ENCODE data around the gene EMC8.
A peak's percentile ranks its signal among the peaks of the same experiment; 100 is the strongest.

EMC8 gene

DNA sequence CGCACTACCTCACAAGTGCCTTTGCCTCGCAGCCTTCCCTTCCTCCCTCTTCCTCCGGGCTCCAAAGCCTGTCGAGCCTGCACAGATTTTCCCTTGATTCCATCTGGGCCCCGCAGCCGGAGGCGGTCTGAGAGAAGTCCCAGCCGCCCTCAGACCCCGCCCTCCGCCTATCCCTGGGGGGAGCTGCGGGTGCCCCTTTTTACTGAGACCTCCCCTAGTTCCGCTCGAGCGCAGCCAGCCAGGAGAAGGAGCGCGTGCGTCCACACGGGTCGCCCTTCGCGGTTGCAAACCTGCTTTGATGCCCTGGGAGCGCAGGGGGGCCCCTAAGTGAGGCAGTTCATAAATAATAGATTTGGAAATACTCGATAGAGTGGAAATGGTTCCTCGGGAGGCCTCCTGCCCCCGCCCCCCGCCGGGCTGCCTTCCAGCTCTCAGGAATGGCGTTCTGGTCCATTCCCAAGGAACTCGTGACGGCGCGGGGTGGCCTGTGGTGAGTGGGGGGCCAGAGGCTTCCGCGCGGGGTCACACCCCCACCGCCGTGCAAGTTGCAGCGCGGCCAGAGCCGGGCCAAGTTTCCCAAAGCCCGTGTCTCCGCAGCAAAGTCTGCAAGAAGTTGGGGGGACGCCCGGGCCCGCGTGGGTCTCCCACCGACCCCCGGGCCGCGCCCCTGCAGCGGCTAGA, 49.1 kb downstream of the EMC8 start (continued):
- TF ChIP-seq, protein P1, sequence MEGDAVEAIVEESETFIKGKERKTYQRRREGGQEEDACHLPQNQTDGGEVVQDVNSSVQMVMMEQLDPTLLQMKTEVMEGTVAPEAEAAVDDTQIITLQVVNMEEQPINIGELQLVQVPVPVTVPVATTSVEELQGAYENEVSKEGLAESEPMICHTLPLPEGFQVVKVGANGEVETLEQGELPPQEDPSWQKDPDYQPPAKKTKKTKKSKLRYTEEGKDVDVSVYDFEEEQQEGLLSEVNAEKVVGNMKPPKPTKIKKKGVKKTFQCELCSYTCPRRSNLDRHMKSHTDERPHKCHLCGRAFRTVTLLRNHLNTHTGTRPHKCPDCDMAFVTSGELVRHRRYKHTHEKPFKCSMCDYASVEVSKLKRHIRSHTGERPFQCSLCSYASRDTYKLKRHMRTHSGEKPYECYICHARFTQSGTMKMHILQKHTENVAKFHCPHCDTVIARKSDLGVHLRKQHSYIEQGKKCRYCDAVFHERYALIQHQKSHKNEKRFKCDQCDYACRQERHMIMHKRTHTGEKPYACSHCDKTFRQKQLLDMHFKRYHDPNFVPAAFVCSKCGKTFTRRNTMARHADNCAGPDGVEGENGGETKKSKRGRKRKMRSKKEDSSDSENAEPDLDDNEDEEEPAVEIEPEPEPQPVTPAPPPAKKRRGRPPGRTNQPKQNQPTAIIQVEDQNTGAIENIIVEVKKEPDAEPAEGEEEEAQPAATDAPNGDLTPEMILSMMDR (tag by site-specific recombination; IDR thresholded peaks at IDR 0.05) = 0 out of 2 replicates have a peak, but pooled peaks have one; percentile 37
- peak; percentile 41; the same call in 1 of the 2 replicates for TF ChIP-seq GFI1B (tag by site-specific recombination; IDR thresholded peaks at IDR 0.05)
- TF ChIP-seq GLIS1 (tag by site-specific recombination; IDR thresholded peaks at IDR 0.05) = peak; percentile 97
- TF ChIP-seq GLI2 (tag by site-specific recombination; IDR thresholded peaks at IDR 0.05; ENCODE audit: borderline replicate concordance, low read depth) = no peak
- peak; percentile 25; the same call in 1 of the 2 replicates for TF ChIP-seq ZNF76 (tag by site-specific recombination; IDR thresholded peaks at IDR 0.05; ENCODE audit: borderline replicate concordance, low read depth)
- TF ChIP-seq ZNF677 (tag by site-specific recombination; IDR thresholded peaks at IDR 0.05) = no peak
- 0 out of 2 replicates have a peak, but pooled peaks have one; percentile 44 for TF ChIP-seq EGR2 (tag by site-specific recombination; IDR thresholded peaks at IDR 0.05; ENCODE audit: low read depth)
- TF ChIP-seq ZBTB20 (tag by site-specific recombination; IDR thresholded peaks at IDR 0.05) = peak; percentile 59; the same call in 1 of the 2 replicates
- no peak for TF ChIP-seq ZNF416 (tag by site-specific recombination; IDR thresholded peaks at IDR 0.05)
- no peak for TF ChIP-seq ZNF785 (tag by site-specific recombination; IDR thresholded peaks at IDR 0.05)
- no peak for TF ChIP-seq ZNF146 (tag by site-specific recombination; IDR thresholded peaks at IDR 0.05)
- TF ChIP-seq ZBTB8A (tag by site-specific recombination; IDR thresholded peaks at IDR 0.05) = peak; percentile 63
- TF ChIP-seq KLF9 (tag by site-specific recombination; IDR thresholded peaks at IDR 0.05; ENCODE audit: low read depth) = peak; percentile 51; the same call in 1 of the 2 replicates
- TF ChIP-seq HOXD13 (CRISPR knock-in tag; IDR thresholded peaks at IDR 0.05; ENCODE audit: borderline replicate concordance) = no peak
- TF ChIP-seq, protein P2, sequence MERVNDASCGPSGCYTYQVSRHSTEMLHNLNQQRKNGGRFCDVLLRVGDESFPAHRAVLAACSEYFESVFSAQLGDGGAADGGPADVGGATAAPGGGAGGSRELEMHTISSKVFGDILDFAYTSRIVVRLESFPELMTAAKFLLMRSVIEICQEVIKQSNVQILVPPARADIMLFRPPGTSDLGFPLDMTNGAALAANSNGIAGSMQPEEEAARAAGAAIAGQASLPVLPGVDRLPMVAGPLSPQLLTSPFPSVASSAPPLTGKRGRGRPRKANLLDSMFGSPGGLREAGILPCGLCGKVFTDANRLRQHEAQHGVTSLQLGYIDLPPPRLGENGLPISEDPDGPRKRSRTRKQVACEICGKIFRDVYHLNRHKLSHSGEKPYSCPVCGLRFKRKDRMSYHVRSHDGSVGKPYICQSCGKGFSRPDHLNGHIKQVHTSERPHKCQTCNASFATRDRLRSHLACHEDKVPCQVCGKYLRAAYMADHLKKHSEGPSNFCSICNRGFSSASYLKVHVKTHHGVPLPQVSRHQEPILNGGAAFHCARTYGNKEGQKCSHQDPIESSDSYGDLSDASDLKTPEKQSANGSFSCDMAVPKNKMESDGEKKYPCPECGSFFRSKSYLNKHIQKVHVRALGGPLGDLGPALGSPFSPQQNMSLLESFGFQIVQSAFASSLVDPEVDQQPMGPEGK (tag by site-specific recombination; IDR thresholded peaks at IDR 0.05) = peak; percentile 88
- 0 out of 2 replicates have a peak, but pooled peaks have one; percentile 25 for TF ChIP-seq ZNF660 (tag by site-specific recombination; IDR thresholded peaks at IDR 0.05)
- TF ChIP-seq, protein P3, sequence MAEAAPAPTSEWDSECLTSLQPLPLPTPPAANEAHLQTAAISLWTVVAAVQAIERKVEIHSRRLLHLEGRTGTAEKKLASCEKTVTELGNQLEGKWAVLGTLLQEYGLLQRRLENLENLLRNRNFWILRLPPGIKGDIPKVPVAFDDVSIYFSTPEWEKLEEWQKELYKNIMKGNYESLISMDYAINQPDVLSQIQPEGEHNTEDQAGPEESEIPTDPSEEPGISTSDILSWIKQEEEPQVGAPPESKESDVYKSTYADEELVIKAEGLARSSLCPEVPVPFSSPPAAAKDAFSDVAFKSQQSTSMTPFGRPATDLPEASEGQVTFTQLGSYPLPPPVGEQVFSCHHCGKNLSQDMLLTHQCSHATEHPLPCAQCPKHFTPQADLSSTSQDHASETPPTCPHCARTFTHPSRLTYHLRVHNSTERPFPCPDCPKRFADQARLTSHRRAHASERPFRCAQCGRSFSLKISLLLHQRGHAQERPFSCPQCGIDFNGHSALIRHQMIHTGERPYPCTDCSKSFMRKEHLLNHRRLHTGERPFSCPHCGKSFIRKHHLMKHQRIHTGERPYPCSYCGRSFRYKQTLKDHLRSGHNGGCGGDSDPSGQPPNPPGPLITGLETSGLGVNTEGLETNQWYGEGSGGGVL (tag by site-specific recombination; IDR thresholded peaks at IDR 0.05) = peak; percentile 31
- peak; percentile 81 for TF ChIP-seq ZNF335 (tag by site-specific recombination; conservative IDR thresholded peaks at IDR 0.05)
- no peak for TF ChIP-seq ZFP41 (tag by site-specific recombination; IDR thresholded peaks at IDR 0.05; ENCODE audit: borderline replicate concordance)
- TF ChIP-seq, protein P4, sequence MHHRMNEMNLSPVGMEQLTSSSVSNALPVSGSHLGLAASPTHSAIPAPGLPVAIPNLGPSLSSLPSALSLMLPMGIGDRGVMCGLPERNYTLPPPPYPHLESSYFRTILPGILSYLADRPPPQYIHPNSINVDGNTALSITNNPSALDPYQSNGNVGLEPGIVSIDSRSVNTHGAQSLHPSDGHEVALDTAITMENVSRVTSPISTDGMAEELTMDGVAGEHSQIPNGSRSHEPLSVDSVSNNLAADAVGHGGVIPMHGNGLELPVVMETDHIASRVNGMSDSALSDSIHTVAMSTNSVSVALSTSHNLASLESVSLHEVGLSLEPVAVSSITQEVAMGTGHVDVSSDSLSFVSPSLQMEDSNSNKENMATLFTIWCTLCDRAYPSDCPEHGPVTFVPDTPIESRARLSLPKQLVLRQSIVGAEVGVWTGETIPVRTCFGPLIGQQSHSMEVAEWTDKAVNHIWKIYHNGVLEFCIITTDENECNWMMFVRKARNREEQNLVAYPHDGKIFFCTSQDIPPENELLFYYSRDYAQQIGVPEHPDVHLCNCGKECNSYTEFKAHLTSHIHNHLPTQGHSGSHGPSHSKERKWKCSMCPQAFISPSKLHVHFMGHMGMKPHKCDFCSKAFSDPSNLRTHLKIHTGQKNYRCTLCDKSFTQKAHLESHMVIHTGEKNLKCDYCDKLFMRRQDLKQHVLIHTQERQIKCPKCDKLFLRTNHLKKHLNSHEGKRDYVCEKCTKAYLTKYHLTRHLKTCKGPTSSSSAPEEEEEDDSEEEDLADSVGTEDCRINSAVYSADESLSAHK (tag by site-specific recombination; IDR thresholded peaks at IDR 0.05) = no peak
- peak; percentile 70 for TF ChIP-seq SP2 (tag by site-specific recombination; IDR thresholded peaks at IDR 0.05)
- TF ChIP-seq, protein P5, sequence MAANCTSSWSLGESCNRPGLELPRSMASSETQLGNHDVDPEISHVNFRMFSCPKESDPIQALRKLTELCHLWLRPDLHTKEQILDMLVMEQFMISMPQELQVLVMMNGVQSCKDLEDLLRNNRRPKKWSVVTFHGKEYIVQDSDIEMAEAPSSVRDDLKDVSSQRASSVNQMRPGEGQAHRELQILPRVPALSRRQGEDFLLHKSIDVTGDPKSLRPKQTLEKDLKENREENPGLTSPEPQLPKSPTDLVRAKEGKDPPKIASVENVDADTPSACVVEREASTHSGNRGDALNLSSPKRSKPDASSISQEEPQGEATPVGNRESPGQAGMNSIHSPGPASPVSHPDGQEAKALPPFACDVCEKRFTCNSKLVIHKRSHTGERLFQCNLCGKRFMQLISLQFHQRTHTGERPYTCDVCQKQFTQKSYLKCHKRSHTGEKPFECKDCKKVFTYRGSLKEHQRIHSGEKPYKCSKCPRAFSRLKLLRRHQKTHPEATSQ (tag by site-specific recombination; IDR thresholded peaks at IDR 0.05) = no peak
- TF ChIP-seq, protein P6, sequence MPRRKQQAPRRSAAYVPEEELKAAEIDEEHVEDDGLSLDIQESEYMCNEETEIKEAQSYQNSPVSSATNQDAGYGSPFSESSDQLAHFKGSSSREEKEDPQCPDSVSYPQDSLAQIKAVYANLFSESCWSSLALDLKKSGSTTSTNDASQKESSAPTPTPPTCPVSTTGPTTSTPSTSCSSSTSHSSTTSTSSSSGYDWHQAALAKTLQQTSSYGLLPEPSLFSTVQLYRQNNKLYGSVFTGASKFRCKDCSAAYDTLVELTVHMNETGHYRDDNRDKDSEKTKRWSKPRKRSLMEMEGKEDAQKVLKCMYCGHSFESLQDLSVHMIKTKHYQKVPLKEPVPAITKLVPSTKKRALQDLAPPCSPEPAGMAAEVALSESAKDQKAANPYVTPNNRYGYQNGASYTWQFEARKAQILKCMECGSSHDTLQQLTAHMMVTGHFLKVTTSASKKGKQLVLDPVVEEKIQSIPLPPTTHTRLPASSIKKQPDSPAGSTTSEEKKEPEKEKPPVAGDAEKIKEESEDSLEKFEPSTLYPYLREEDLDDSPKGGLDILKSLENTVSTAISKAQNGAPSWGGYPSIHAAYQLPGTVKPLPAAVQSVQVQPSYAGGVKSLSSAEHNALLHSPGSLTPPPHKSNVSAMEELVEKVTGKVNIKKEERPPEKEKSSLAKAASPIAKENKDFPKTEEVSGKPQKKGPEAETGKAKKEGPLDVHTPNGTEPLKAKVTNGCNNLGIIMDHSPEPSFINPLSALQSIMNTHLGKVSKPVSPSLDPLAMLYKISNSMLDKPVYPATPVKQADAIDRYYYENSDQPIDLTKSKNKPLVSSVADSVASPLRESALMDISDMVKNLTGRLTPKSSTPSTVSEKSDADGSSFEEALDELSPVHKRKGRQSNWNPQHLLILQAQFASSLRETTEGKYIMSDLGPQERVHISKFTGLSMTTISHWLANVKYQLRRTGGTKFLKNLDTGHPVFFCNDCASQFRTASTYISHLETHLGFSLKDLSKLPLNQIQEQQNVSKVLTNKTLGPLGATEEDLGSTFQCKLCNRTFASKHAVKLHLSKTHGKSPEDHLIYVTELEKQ (tag by site-specific recombination; IDR thresholded peaks at IDR 0.05; ENCODE audit: borderline replicate concordance) = no peak
- no peak for TF ChIP-seq ZNF175 (tag by site-specific recombination; IDR thresholded peaks at IDR 0.05)
- TF ChIP-seq SCRT1 (tag by site-specific recombination; IDR thresholded peaks at IDR 0.05; ENCODE audit: borderline replicate concordance) = no peak
- peak; percentile 53 for TF ChIP-seq ZFHX2 (tag by site-specific recombination; conservative IDR thresholded peaks at IDR 0.05)
- no peak for TF ChIP-seq KLF10 (tag by site-specific recombination; IDR thresholded peaks at IDR 0.05)

All from HEK293 (cell line).